HPDE6-E6E7 (cell line): ENCODE data around the gene PRR29.

Source experiments
- DNase-seq: peaks from one replicate; pipeline ENCODE4 v3.0.0; 2011; ENCODE audit warnings: missing footprints; ENCODE audit errors: extremely low spot score

Gene PRR29

GRCh38 chr17:64042700-64043485, 44.7 kb downstream of the PRR29 start:
- no peak for DNase-seq

GRCh38 chr17:64045176-64045575, 47.0 kb downstream of the PRR29 start:
- DNase-seq: no peak

GRCh38 chr17:64048805-64049204, 50.7 kb downstream of the PRR29 start:
- no peak for DNase-seq

- DNase-seq: no peak
Observed at GRCh38 chr17:64051153-64051552, 53.0 kb downstream of the PRR29 start.

DNA sequence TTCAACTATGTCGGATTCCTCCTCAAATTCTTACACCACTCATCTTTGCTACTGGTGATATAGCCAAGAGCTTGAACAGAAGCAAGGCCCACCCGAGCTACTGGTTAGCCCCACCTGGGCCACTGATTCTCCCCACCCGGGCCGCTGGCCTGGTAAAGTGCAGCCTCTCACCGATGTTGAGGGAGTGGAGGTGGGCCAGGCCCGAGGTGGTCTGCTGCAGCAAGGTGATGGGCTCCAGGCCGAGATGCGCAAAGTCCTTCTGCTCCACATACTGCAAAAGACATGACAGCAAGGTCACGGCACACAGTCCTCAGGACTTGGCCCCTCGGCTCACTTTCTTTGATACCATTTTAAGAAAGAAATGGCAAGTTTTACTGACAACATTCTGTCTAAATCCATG, 55.0 kb downstream of the PRR29 start:
- no peak for DNase-seq
